Lung (tissue), 12 donors: ENCODE measurements around the gene ARHGEF28. TPM values are rescaled to one million over a fixed set of nuclear protein-coding genes. Genes with fewer than 3 reads are reported as not detected.

ENCODE experiments used
- ATAC-seq: fragments of 200-7000 bp; cut with Tn5 transposase; one replicate; pipeline ENCODE4 v1.9.1; 2020; ENCODE audit warnings: moderate number of reproducible peaks; ENCODE audit not compliant: insufficient read depth, low FRiP score
- DNase-seq, 3 donors: peaks; one replicate each; pipeline ENCODE4 v3.0.0-alpha.2; 2013 to 2017
- H3K27ac ChIP-seq, 2 donors: one replicate each; pipeline ENCODE4 v1.5.1; 2013; ENCODE audit warnings: mild to moderate bottlenecking in 2 of 2, moderate library complexity in 2 of 2, control low read depth in 1 of 2, inconsistent platforms in 1 of 2, low read depth in 1 of 2, low read length in 1 of 2
- H3K27me3 ChIP-seq, 3 donors: one replicate each; pipeline ENCODE4 v1.5.1; 2013; ENCODE audit warnings: low read length in 2 of 3; ENCODE audit not compliant: control insufficient read depth in 3 of 3, insufficient read depth in 3 of 3
- H3K36me3 ChIP-seq, 4 donors: one replicate each; pipeline ENCODE4 v1.5.1; 2013; ENCODE audit warnings: low read length in 4 of 4, mild to moderate bottlenecking in 1 of 4, moderate library complexity in 1 of 4; ENCODE audit not compliant: control insufficient read depth in 4 of 4, insufficient read depth in 4 of 4
- H3K4me1 ChIP-seq, 5 donors: one replicate each; pipeline ENCODE4 v1.5.1; 2013; ENCODE audit warnings: low read length in 5 of 5, mild to moderate bottlenecking in 2 of 5, moderate library complexity in 1 of 5; ENCODE audit not compliant: control insufficient read depth in 5 of 5, insufficient read depth in 5 of 5
- H3K4me3 ChIP-seq: one replicate; pipeline ENCODE4 v1.5.1; 2013; ENCODE audit warnings: mild to moderate bottlenecking, control low read depth, moderate library complexity
- H3K9ac ChIP-seq, 2 donors: one replicate each; pipeline ENCODE4 v1.5.1; 2013; ENCODE audit warnings: low read length in 2 of 2, control low read depth in 1 of 2; ENCODE audit not compliant: insufficient read depth in 1 of 2
- H3K9me3 ChIP-seq, 4 donors: one replicate each; pipeline ENCODE4 v1.5.1; 2013; ENCODE audit warnings: low read length in 3 of 4, mild to moderate bottlenecking in 1 of 4, moderate library complexity in 1 of 4; ENCODE audit not compliant: control insufficient read depth in 4 of 4, insufficient read depth in 3 of 4
- CTCF ChIP-seq: IDR thresholded peaks from 2 replicates; pipeline ENCODE4 v1.5.1; 2012; ENCODE audit warnings: mild to moderate bottlenecking; ENCODE audit errors: control extremely low read depth, extremely low read depth
- WGBS, 2 donors: extraction: QIAGEN DNeasy Blood & Tissue Kit; methylation state at CpG; one replicate each; pipeline ENCODE4 v1.1.7; 2013; 5-methylcytosine and 5-hydroxymethylcytosine counted together
- polyA plus RNA-seq, 2 donors: library from polyadenylated mRNA; stranded (reverse); fragments of 200-250 nt; gene quantifications; one replicate each; pipeline ENCODE4 v1.2.1, GENCODE V29; 2013
- total RNA-seq, 2 donors: library from RNA; depleted of rRNA in 1 of 2; stranded (reverse); fragments of >200 nt in 1 of 2; gene quantifications; one replicate each; pipeline ENCODE4 v1.2.1, GENCODE V29; 2014 to 2021
- donor health status: control.
- donor health status: control.
- donor health status: Bipolar disorder and iron deficiency.
- donor health status: healthy.
- donor health status: DM: yes; HTN: yes; CAD: no.

Gene ARHGEF28
- total and polyA plus RNA-seq, 4 donors = 3.0 to 13.0 (median 10.0) TPM

- H3K27me3 ChIP-seq = no peaks in the 10 kb centered on the region
- 74 to 93% methylated on average over 2 of the region's 2 CpGs for WGBS, 2 donors
Observed at GRCh38 chr5:73692981-73693380, 67.0 kb downstream of the ARHGEF28 start.

GRCh38 chr5:73693573-73694061 lies 67.6 kb downstream of the ARHGEF28 start:
- Histone ChIP-seq H3K27ac (no peak overlapping the region), H3K36me3 (no peaks in the 10 kb centered on the region), H3K27me3 (no peaks in the 10 kb centered on the region), H3K4me3 (no peak overlapping the region), H3K4me1 (no peaks in the 10 kb centered on the region), H3K9me3 (no peaks in the 10 kb centered on the region), H3K9ac (no peak overlapping the region)
- ATAC-seq = no peak
- TF ChIP-seq CTCF = no peak
- 70 to 74% methylated on average over 4 of the region's 4 CpGs for WGBS, 2 donors
- peak in 2 of 3 donors; percentile 26 to 29 for DNase-seq

More at GRCh38 chr5:73692981-73693380, 67.0 kb downstream of the ARHGEF28 start:
- Histone ChIP-seq H3K36me3 (no peaks in the 10 kb centered on the region), H3K9me3 (no peaks in the 10 kb centered on the region), H3K4me3 (no peak overlapping the region), H3K4me1 (no peaks in the 10 kb centered on the region), H3K27ac (no peak overlapping the region), H3K9ac (no peak overlapping the region)
- DNase-seq (no peak), ATAC-seq (no peak)
- no peak for TF ChIP-seq CTCF

- no peak overlapping the region for H3K9ac ChIP-seq
- no peaks in the 10 kb centered on the region for H3K27me3 ChIP-seq
- WGBS, 2 donors = 27 to 45% methylated on average over 2 of the region's 2 CpGs
- no peaks in the 10 kb centered on the region for H3K4me1 ChIP-seq
- ATAC-seq = no peak
- H3K27ac ChIP-seq = no peak overlapping the region
- H3K36me3 ChIP-seq = no peaks in the 10 kb centered on the region
- no peak overlapping the region for H3K4me3 ChIP-seq
- DNase-seq = no peak
- no peaks in the 10 kb centered on the region for H3K9me3 ChIP-seq
- no peak for TF ChIP-seq CTCF
Observed at GRCh38 chr5:73694089-73694488, 68.1 kb downstream of the ARHGEF28 start.

GRCh38 chr5:73698011-73698410 lies 72.0 kb downstream of the ARHGEF28 start:
- Histone ChIP-seq H3K4me3 (no peak overlapping the region), H3K27ac (no peak overlapping the region), H3K9ac (no peak overlapping the region), H3K9me3 (no peaks in the 10 kb centered on the region), H3K27me3 (no peaks in the 10 kb centered on the region), H3K4me1 (no peaks in the 10 kb centered on the region), H3K36me3 (no peaks in the 10 kb centered on the region)
- WGBS, 2 donors = 74 to 86% methylated on average over 3 of the region's 3 CpGs
- no peak for DNase-seq
- no peak for TF ChIP-seq CTCF
- ATAC-seq = no peak
